A549 treated with AZD2906 at 1 μM for 4 hours (cell line): ENCODE data around the gene ZNF300. TPM values are rescaled to one million over a fixed set of nuclear protein-coding genes. Genes with fewer than 3 reads are reported as not detected.

ENCODE experiments used
- total RNA-seq: library from RNA; stranded (reverse); fragments of 200-300 nt; extraction: Qiagen RNA extraction; gene quantifications from 5 replicates; pipeline ENCODE4 v1.2.3, GENCODE V29; 2022

The ZNF300 gene
- 1.9 to 2.8 TPM (median 2.4 TPM) in 5 replicates for total RNA-seq

GRCh38 chr5:150904479-150905311, at the start of gene ZNF300:
ZNF300 (minus strand) TSS chr5:150904980; CDS start chr5:150903155, 1,825 bp downstream.

GRCh38 chr5:150846308-150846653, 58.5 kb downstream of the ZNF300 start, which contains the start of gene IRGM:
IRGM (plus strand) TSS chr5:150846521; CDS start chr5:150848124, 1,603 bp downstream.

Other genes starting within 250 kb of the ZNF300 start
- gene MYOZ3, start 243.7 kb downstream of the ZNF300 start, total RNA-seq = 0.03 to 0.06 TPM in 2 of 5 replicates, not detected in the others
- 43.4 to 54.8 TPM (median 46.2 TPM) in 5 replicates for gene RBM22, start 203.9 kb downstream of the ZNF300 start, total RNA-seq
- 16.6 to 20.3 TPM (median 18.1 TPM) in 5 replicates for gene DCTN4, start 146.0 kb downstream of the ZNF300 start, total RNA-seq
- 19.3 to 23.3 TPM (median 21.6 TPM) in 5 replicates for gene SMIM3, start 126.2 kb downstream of the ZNF300 start, total RNA-seq
- 0.06 to 0.18 TPM (median 0.11 TPM) in 4 of 5 replicates, not detected in the other for gene IRGM, start 58.5 kb downstream of the ZNF300 start, total RNA-seq
- gene GPX3, start 115.6 kb upstream of the ZNF300 start, total RNA-seq = 17.4 to 21.2 TPM (median 18.2 TPM) in 5 replicates
- gene TNIP1, start 176.1 kb upstream of the ZNF300 start, total RNA-seq = 142 to 156 TPM (median 153 TPM) in 5 replicates